WTC11 (cell line): ENCODE measurements around the gene DPYSL4. TPM values are rescaled to one million over a fixed set of nuclear protein-coding genes. Genes with fewer than 3 reads are reported as not detected.

ENCODE experiments used
- ATAC-seq: fragments of 200-7000 bp; cut with Tn5 transposase; 2 replicates; pipeline ENCODE4 v1.10.0; 2021; ENCODE audit warnings: mild to moderate bottlenecking, moderate library complexity
- CTCF ChIA-PET: fragments of 300-600 bp; sonication (Branson Sonifier 250); formaldehyde crosslinking; loops from one replicate; lab custom pipeline; 2021; ENCODE audit warnings: antibody characterized with exemption; lab: Charles Lee
- POLR2A ChIA-PET: fragments of 350-600 bp; sonication (Branson Sonifier 250); formaldehyde crosslinking; loops from one replicate; lab custom pipeline; 2021; ENCODE audit warnings: antibody characterized with exemption; lab: Charles Lee
- DNase-seq: peaks from one replicate; pipeline ENCODE4 v3.0.0; 2021; ENCODE audit warnings: low spot score
- H3K27ac Mint-ChIP-seq: 2 replicates; pipeline ENCODE4 v1.8.0; 2021; ENCODE audit warnings: mixed read lengths
- H3K27me3 Mint-ChIP-seq: 2 replicates; pipeline ENCODE4 v1.8.0; 2021; ENCODE audit warnings: low read depth, mild to moderate bottlenecking, moderate library complexity, mixed read lengths
- H3K36me3 Mint-ChIP-seq: 2 replicates; pipeline ENCODE4 v1.8.0; 2021; ENCODE audit warnings: mixed read lengths
- H3K4me1 Mint-ChIP-seq: 2 replicates; pipeline ENCODE4 v1.8.0; 2022; ENCODE audit warnings: mixed read lengths
- H3K4me3 Mint-ChIP-seq: 2 replicates; pipeline ENCODE4 v1.8.0; 2021; ENCODE audit warnings: mild to moderate bottlenecking, moderate library complexity, mixed read lengths
- H3K9me3 Mint-ChIP-seq: 2 replicates; pipeline ENCODE4 v1.8.0; 2021; ENCODE audit warnings: mixed read lengths
- CREB1 ChIP-seq: sonication (generic); formaldehyde crosslinking; IDR thresholded peaks from 2 replicates; pipeline ENCODE4 v1.8.0; 2023; ENCODE audit warnings: mild to moderate bottlenecking, missing genetic modification reagents
- FOXJ3 ChIP-seq: sonication (generic); formaldehyde crosslinking; IDR thresholded peaks from 2 replicates; pipeline ENCODE4 v1.9.0; 2021; ENCODE audit warnings: missing genetic modification reagents, mild to moderate bottlenecking, borderline replicate concordance
- GABPB1 ChIP-seq: sonication (generic); formaldehyde crosslinking; IDR thresholded peaks from 2 replicates; pipeline ENCODE4 v1.8.1; 2023; ENCODE audit warnings: mild to moderate bottlenecking, missing genetic modification reagents
- GRHL2 ChIP-seq: fragments of 250-450 bp; sonication (Bioruptor Pico); IDR thresholded peaks from 2 replicates; pipeline ENCODE4 v1.8.0; 2022; ENCODE audit warnings: mild to moderate bottlenecking, moderate library complexity; ENCODE audit not compliant: insufficient replicate concordance, severe bottlenecking
- NFE2L1 ChIP-seq: sonication (generic); formaldehyde crosslinking; IDR thresholded peaks from 2 replicates; pipeline ENCODE4 v1.8.1; 2023; ENCODE audit warnings: missing genetic modification reagents
- NR1H2 ChIP-seq: sonication (generic); formaldehyde crosslinking; IDR thresholded peaks from 2 replicates; pipeline ENCODE4 v1.9.0; 2021; ENCODE audit warnings: mild to moderate bottlenecking, moderate library complexity, missing genetic modification reagents
- PREB ChIP-seq: sonication (generic); formaldehyde crosslinking; IDR thresholded peaks from 2 replicates; pipeline ENCODE4 v1.8.1; 2022; ENCODE audit warnings: mild to moderate bottlenecking, missing genetic modification reagents, moderate library complexity, borderline replicate concordance
- PRRX2 ChIP-seq: fragments of 250-450 bp; sonication (Bioruptor Pico); IDR thresholded peaks from 2 replicates; pipeline ENCODE4 v1.8.0; 2021; ENCODE audit warnings: mild to moderate bottlenecking
- RELA ChIP-seq: sonication (generic); formaldehyde crosslinking; IDR thresholded peaks from 2 replicates; pipeline ENCODE4 v1.8.1; 2022; ENCODE audit warnings: missing genetic modification reagents, mild to moderate bottlenecking, borderline replicate concordance
- RORB ChIP-seq: fragments of 250-450 bp; sonication (Bioruptor Pico); IDR thresholded peaks from 2 replicates; pipeline ENCODE4 v1.9.0; 2021; ENCODE audit warnings: mild to moderate bottlenecking
- SMAD3 ChIP-seq: sonication (generic); formaldehyde crosslinking; IDR thresholded peaks from 2 replicates; pipeline ENCODE4 v1.8.0; 2022; ENCODE audit warnings: missing genetic modification reagents, mild to moderate bottlenecking, borderline replicate concordance
- SP1 ChIP-seq: sonication (generic); formaldehyde crosslinking; conservative IDR thresholded peaks from 2 replicates; pipeline ENCODE4 v1.8.1; 2022; ENCODE audit warnings: missing genetic modification reagents
- TCF7 ChIP-seq: sonication (generic); formaldehyde crosslinking; IDR thresholded peaks from 2 replicates; pipeline ENCODE4 v1.8.0; 2022; ENCODE audit warnings: mild to moderate bottlenecking, low read depth, missing genetic modification reagents, moderate library complexity
- TP53 ChIP-seq: sonication (generic); formaldehyde crosslinking; IDR thresholded peaks from 2 replicates; pipeline ENCODE4 v1.8.1; 2023; ENCODE audit warnings: mild to moderate bottlenecking, missing genetic modification reagents
- USF2 ChIP-seq: sonication (generic); formaldehyde crosslinking; IDR thresholded peaks from 2 replicates; pipeline ENCODE4 v1.8.1; 2023; ENCODE audit warnings: mild to moderate bottlenecking, missing genetic modification reagents, moderate library complexity
- ZBTB43 ChIP-seq: sonication (generic); formaldehyde crosslinking; IDR thresholded peaks from 2 replicates; pipeline ENCODE4 v1.8.1; 2023; ENCODE audit warnings: mild to moderate bottlenecking, missing genetic modification reagents
- ZNF219 ChIP-seq: sonication (generic); formaldehyde crosslinking; IDR thresholded peaks from 2 replicates; pipeline ENCODE4 v1.8.0; 2023; ENCODE audit warnings: missing genetic modification reagents, mild to moderate bottlenecking, borderline replicate concordance
- ZNF232 ChIP-seq: sonication (generic); formaldehyde crosslinking; IDR thresholded peaks from 2 replicates; pipeline ENCODE4 v1.8.0; 2022; ENCODE audit warnings: mild to moderate bottlenecking, missing genetic modification reagents
- ZNF423 ChIP-seq: fragments of 250-450 bp; sonication (Bioruptor Pico); IDR thresholded peaks from 2 replicates; pipeline ENCODE4 v2.1.2; 2022; ENCODE audit warnings: mild to moderate bottlenecking, moderate library complexity
- total RNA-seq: library from RNA; stranded (reverse); gene quantifications from 3 replicates; pipeline ENCODE4 v1.2.3, GENCODE V29; 2021
- TF ChIP-seq, protein P1 (sequence below): sonication (generic); formaldehyde crosslinking; IDR thresholded peaks from 2 replicates; pipeline ENCODE4 v1.8.1; 2022; ENCODE audit warnings: low read depth, mild to moderate bottlenecking, moderate library complexity, missing genetic modification reagents, borderline replicate concordance
- TF ChIP-seq, protein P2 (sequence below): sonication (generic); formaldehyde crosslinking; IDR thresholded peaks from 2 replicates; pipeline ENCODE4 v1.8.0; 2022; ENCODE audit warnings: mild to moderate bottlenecking, missing genetic modification reagents
- TF ChIP-seq, protein P3 (sequence below): fragments of 250-450 bp; sonication (Bioruptor Pico); conservative IDR thresholded peaks from 2 replicates; pipeline ENCODE4 v1.9.0; 2021; ENCODE audit warnings: mild to moderate bottlenecking

DPYSL4 gene
- total RNA-seq, 1 experiment from 2014 or later = 17.0 TPM

- Mint-ChIP-seq H3K27me3 (peaks cover 14% of the 10 kb centered on the region), H3K9me3 (peaks cover 4% of the 10 kb centered on the region), H3K4me3 (no peak overlapping the region), H3K4me1 (no peaks in the 10 kb centered on the region), H3K36me3 (peaks cover 10% of the 10 kb centered on the region; the same call in 1 of the 2 replicates), H3K27ac (no peak overlapping the region)
- TF ChIP-seq GABPB1 (0 out of 2 replicates have a peak, but pooled peaks have one; percentile 14), RELA (CRISPR knock-in tag) (no peak), SP1 (no peak), ZNF423 (CRISPR knock-in tag) (peak; percentile 64), PREB (no peak), CREB1 (CRISPR knock-in tag) (no peak), ZNF232 (CRISPR knock-in tag) (no peak), RORB (no peak)
- TF ChIP-seq, protein P1, sequence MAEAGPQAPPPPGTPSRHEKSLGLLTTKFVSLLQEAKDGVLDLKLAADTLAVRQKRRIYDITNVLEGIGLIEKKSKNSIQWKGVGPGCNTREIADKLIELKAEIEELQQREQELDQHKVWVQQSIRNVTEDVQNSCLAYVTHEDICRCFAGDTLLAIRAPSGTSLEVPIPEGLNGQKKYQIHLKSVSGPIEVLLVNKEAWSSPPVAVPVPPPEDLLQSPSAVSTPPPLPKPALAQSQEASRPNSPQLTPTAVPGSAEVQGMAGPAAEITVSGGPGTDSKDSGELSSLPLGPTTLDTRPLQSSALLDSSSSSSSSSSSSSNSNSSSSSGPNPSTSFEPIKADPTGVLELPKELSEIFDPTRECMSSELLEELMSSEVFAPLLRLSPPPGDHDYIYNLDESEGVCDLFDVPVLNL (CRISPR knock-in tag) = no peak
- TF ChIP-seq, protein P2, sequence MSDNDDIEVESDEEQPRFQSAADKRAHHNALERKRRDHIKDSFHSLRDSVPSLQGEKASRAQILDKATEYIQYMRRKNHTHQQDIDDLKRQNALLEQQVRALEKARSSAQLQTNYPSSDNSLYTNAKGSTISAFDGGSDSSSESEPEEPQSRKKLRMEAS (CRISPR knock-in tag) = no peak
- ChIA-PET POLR2A (no interaction called here), CTCF (interaction anchor here (0.8 kb wide), 1 partner anchor 166 kb away, joined by 3 read pairs; no protein-coding TSS in a partner anchor)
- DNase-seq = no peak
- no peak for ATAC-seq
Measured at GRCh38 chr10:132193907-132194552, 7.3 kb downstream of the DPYSL4 start.

DNA sequence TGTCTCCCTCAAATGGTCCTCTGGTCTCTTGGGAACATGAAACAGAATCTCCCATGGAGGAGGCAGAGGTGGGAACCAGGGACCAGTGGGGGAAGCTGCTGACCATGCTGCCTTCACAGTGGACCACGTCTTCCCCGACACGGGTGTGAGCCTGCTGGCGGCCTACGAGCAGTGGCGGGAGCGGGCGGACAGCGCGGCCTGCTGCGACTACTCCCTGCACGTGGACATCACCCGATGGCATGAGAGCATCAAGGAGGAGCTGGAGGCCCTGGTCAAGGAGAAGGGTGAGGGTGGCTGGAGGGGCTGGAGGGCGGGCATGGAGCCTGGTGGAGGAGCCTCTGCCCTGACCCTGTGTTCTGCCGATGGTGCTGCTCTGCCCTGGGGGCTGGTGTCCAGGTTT lies 8.0 kb downstream of the DPYSL4 start:
- TF ChIP-seq GRHL2 (CRISPR knock-in tag) (no peak), NR1H2 (CRISPR knock-in tag) (no peak)
- TF ChIP-seq, protein P3, sequence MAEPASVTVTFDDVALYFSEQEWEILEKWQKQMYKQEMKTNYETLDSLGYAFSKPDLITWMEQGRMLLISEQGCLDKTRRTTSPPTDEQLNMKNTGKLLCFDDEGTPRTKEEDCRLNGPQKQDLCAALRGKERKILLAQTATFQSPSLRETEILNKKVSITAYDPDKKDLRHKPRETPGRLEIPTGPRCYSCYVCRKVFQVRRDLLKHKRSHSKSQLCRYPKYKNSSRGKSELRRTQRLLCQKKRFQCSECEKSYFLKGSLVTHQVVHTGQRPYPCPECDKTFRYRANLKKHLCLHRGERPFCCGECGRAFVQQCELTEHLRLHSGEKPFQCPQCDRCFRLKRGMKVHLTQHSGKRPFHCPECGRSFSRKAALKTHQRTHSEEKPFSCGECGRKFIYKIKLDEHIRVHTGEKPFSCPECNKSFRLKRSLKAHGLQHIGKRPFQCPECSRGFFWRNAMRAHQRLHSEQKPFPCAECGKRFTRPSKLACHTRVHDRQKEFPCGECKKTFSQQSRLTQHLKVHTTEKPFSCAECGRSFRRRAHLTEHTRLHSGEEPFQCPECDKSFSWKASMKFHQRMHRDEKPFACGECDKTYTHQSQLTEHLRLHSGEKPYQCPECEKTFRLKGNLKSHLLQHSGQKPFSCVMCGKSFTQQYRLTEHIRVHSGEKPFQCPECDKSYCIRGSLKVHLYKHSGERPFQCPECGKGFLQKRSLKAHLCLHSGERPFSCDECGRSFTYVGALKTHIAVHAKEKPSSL = no peak
- H3K27me3 Mint-ChIP-seq = peaks cover 7% of the 10 kb centered on the region
- ChIA-PET POLR2A (no interaction called here), CTCF (no interaction called here)
- H3K36me3 Mint-ChIP-seq = peaks cover 10% of the 10 kb centered on the region; the same call in 1 of the 2 replicates
- no peaks in the 10 kb centered on the region for H3K4me1 Mint-ChIP-seq
- no peak for ATAC-seq
- no peak overlapping the region for H3K27ac Mint-ChIP-seq
- DNase-seq = no peak
- H3K9me3 Mint-ChIP-seq = peaks cover 4% of the 10 kb centered on the region
- no peak overlapping the region for H3K4me3 Mint-ChIP-seq

DNA sequence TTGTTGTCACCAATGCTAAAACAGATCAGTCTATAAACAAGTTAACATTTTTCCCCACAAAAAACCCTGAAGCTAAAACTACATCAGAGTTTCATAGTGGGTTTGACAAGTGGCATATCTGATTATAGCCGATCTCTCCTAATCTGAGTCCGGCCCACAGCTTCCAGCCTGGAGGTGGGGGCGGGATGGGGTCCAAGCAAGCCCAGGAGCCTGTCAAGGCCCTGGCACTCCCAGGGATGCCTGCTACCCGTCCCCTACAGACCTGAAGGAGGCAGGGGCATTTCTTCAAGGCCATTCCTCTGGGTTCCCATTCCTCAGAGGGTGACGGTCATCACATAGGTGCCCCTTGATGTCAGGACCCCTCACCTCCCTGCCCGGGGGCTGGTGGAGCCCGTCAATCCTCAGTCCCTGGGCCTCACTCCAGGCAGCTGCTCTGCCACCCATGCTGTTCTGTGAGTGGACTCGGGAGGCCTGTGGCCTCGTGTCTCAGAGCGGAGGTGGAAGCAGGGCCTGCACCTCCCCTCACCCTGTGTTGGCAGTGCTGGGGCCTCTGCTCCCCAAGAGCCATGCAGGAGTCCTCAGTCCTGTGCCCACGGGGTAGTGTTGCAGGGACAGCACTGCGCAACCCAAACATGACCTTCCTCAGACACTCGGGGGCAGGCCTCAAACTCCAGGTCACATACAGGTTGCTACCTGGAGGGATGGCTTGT lies 8.8 kb downstream of the DPYSL4 start:
- Mint-ChIP-seq H3K4me3 (no peak overlapping the region), H3K36me3 (peaks cover 6% of the 10 kb centered on the region; the same call in 1 of the 2 replicates), H3K27me3 (peaks cover 3% of the 10 kb centered on the region; the same call in 1 of the 2 replicates), H3K27ac (no peak overlapping the region), H3K4me1 (no peaks in the 10 kb centered on the region), H3K9me3 (peaks cover 4% of the 10 kb centered on the region)
- CTCF ChIA-PET = no interaction called here
- ATAC-seq (no peak), DNase-seq (no peak)
- POLR2A ChIA-PET = no interaction called here
- TF ChIP-seq ZBTB43 (CRISPR knock-in tag) (no peak), PRRX2 (no peak), NR1H2 (CRISPR knock-in tag) (no peak), FOXJ3 (CRISPR knock-in tag) (no peak), ZNF219 (CRISPR knock-in tag) (no peak), USF2 (CRISPR knock-in tag) (no peak), TCF7 (no peak), NFE2L1 (no peak), TP53 (CRISPR knock-in tag) (no peak), SMAD3 (no peak), ZNF423 (CRISPR knock-in tag) (no peak)
